HCT116 (cell line): ENCODE data around the gene SERGEF. TPM values are rescaled to one million over a fixed set of nuclear protein-coding genes. Genes with fewer than 3 reads are reported as not detected.

ENCODE experiments used
- ATAC-seq: fragments of 200-7000 bp; cut with Tn5 transposase; 2 replicates; pipeline ENCODE4 v1.9.1; 2020; ENCODE audit warnings: mild to moderate bottlenecking, moderate library complexity
- BruUV-seq: library from RNA; stranded (reverse); fragments of 400-500 nt; replicated peaks from 2 replicates; lab custom pipeline; 2021; lab: Mats Ljungman, UMichigan
- CTCF ChIA-PET: fragments of 300-600 bp; sonication (Branson Sonifier 250); formaldehyde crosslinking; loops from one replicate; lab custom pipeline; 2021; ENCODE audit warnings: antibody characterized with exemption; lab: Charles Lee
- POLR2A ChIA-PET: fragments of 300-600, 350-600 bp; sonication (Branson Sonifier 250); formaldehyde crosslinking; loops from one replicate; lab custom pipeline; 2021; ENCODE audit warnings: antibody characterized with exemption; lab: Charles Lee
- RAD21 ChIA-PET, 2 experiments: fragments of 300-600 bp; sonication (Branson Sonifier 250); formaldehyde crosslinking; loops; one replicate each; lab custom pipeline; 2023; ENCODE audit warnings: low total read pairs in 2 of 2; ENCODE audit not compliant: uncharacterized antibody in 2 of 2, unreplicated experiment in 2 of 2, low non-redundant PET in 1 of 2; lab: Charles Lee
- DNase-seq: peaks from one replicate; pipeline ENCODE4 v3.0.0-alpha.2; 2010; ENCODE audit warnings: low read depth, low spot score
- H2AFZ ChIP-seq: fragments of 200-600 bp; shearing (Covaris generic), sonication (generic); 2 replicates; pipeline ENCODE4 v1.6.1; 2017; ENCODE audit warnings: low read depth, mixed run types, mixed read lengths, antibody characterized with exemption, low read length; ENCODE audit not compliant: poor library complexity, severe bottlenecking
- H3K27ac ChIP-seq: 2 replicates; pipeline ENCODE4 v1.5.1; 2012; ENCODE audit warnings: low read depth, low read length
- H3K27me3 ChIP-seq: fragments of 200-600 bp; sonication (generic); 2 replicates; pipeline ENCODE4 v1.6.1; 2016; ENCODE audit warnings: mixed run types, low read length, mixed read lengths; ENCODE audit not compliant: insufficient read depth
- H3K36me3 ChIP-seq, 2 experiments: fragments of 200-500 bp in 1 of 2; fragments of 200-600 bp in 1 of 2; sonication (Bioruptor generic) in 1 of 2; sonication (generic) in 1 of 2; 2 replicates each; pipeline versions ENCODE4 v1.5.1 to v1.6.1; 2014 to 2016; ENCODE audit warnings: low read length in 2 of 2, inconsistent platforms in 1 of 2, mixed read lengths in 1 of 2, mixed run types in 1 of 2; ENCODE audit not compliant: insufficient read depth in 2 of 2, control insufficient read depth in 1 of 2
- H3K4me1 ChIP-seq, 2 experiments: fragments of 200-600 bp in 1 of 2; sonication (generic) in 1 of 2; 2 replicates each; pipeline versions ENCODE4 v1.5.1 to v1.6.1; 2012 to 2017; ENCODE audit warnings: low read length in 2 of 2, inconsistent platforms in 1 of 2, mild to moderate bottlenecking in 1 of 2, mixed read lengths in 1 of 2, mixed run types in 1 of 2, moderate library complexity in 1 of 2; ENCODE audit not compliant: insufficient read depth in 2 of 2, control insufficient read depth in 1 of 2
- H3K4me2 ChIP-seq: fragments of 200-600 bp; sonication (generic); 2 replicates; pipeline ENCODE4 v1.6.1; 2017; ENCODE audit warnings: mixed run types, low read length, mixed read lengths
- H3K4me3 ChIP-seq, 2 experiments: fragments of 200-600 bp in 1 of 2; sonication (generic) in 1 of 2; replicated peaks in 1 of 2; 2 replicates each; pipeline ENCODE4 v1.5.1; 2011 to 2016; ENCODE audit warnings: low read length in 2 of 2, control low read depth in 1 of 2, low read depth in 1 of 2, mild to moderate bottlenecking in 1 of 2, mixed read lengths in 1 of 2, mixed run types in 1 of 2
- H3K79me2 ChIP-seq: fragments of 200-600 bp; sonication (generic); 2 replicates; pipeline ENCODE4 v1.6.1; 2017; ENCODE audit warnings: mild to moderate bottlenecking, mixed run types, low read length, moderate library complexity, mixed read lengths; ENCODE audit not compliant: insufficient read depth
- H3K9ac ChIP-seq: fragments of 200-600 bp; sonication (generic); 2 replicates; pipeline ENCODE4 v1.6.1; 2016; ENCODE audit warnings: low read length, mixed read lengths
- H3K9me2 ChIP-seq: fragments of 200-600 bp; sonication (generic), shearing (Covaris generic); 2 replicates; pipeline ENCODE4 v1.6.1; 2017; ENCODE audit warnings: mixed run types, mild to moderate bottlenecking, moderate library complexity; ENCODE audit not compliant: insufficient read depth
- H3K9me3 ChIP-seq, 2 experiments: fragments of 200-500 bp in 1 of 2; fragments of 200-600 bp in 1 of 2; sonication (Bioruptor generic) in 1 of 2; sonication (generic) in 1 of 2; 2 replicates each; pipeline ENCODE4 v1.6.1; 2014 to 2017; ENCODE audit warnings: low read length in 2 of 2, mixed read lengths in 2 of 2, inconsistent platforms in 1 of 2, low read depth in 1 of 2, mild to moderate bottlenecking in 1 of 2, mixed run types in 1 of 2, moderate library complexity in 1 of 2; ENCODE audit not compliant: control insufficient read depth in 1 of 2, insufficient read depth in 1 of 2
- H4K20me1 ChIP-seq: fragments of 200-600 bp; sonication (generic), shearing (Covaris generic); 2 replicates; pipeline ENCODE4 v1.6.1; 2017; ENCODE audit warnings: mixed run types, mild to moderate bottlenecking, moderate library complexity; ENCODE audit not compliant: insufficient read depth
- ATF3 ChIP-seq: IDR thresholded peaks from 2 replicates; pipeline ENCODE4 v1.6.1; 2012
- CEBPB ChIP-seq: IDR thresholded peaks from 2 replicates; pipeline ENCODE4 v1.6.1; 2012; ENCODE audit warnings: low read depth
- ELF1 ChIP-seq: IDR thresholded peaks from 2 replicates; pipeline ENCODE4 v1.6.1; 2012; ENCODE audit warnings: low read depth, borderline replicate concordance
- EZH2 ChIP-seq: fragments of 200-600 bp; sonication (generic); IDR thresholded peaks from 2 replicates; pipeline ENCODE4 v1.6.1; 2017; ENCODE audit warnings: antibody characterized with exemption, mixed run types
- JUND ChIP-seq: IDR thresholded peaks from 2 replicates; pipeline ENCODE4 v1.6.1; 2012
- MAX ChIP-seq: IDR thresholded peaks from 2 replicates; pipeline ENCODE4 v1.6.1; 2012
- POLR2AphosphoS5 ChIP-seq: IDR thresholded peaks from 2 replicates; pipeline ENCODE4 v1.6.1; 2011; ENCODE audit warnings: mild to moderate bottlenecking, low read depth, low read length, moderate library complexity
- REST ChIP-seq: IDR thresholded peaks from 2 replicates; pipeline ENCODE4 v1.6.1; 2012; ENCODE audit warnings: low read depth
- SP1 ChIP-seq: IDR thresholded peaks from 2 replicates; pipeline ENCODE4 v1.6.1; 2012; ENCODE audit warnings: low read depth
- SRF ChIP-seq: IDR thresholded peaks from 2 replicates; pipeline ENCODE4 v1.6.1; 2012; ENCODE audit warnings: low read depth
- TCF7L2 ChIP-seq: IDR thresholded peaks from 2 replicates; pipeline ENCODE4 v1.7.0; 2011; ENCODE audit warnings: borderline replicate concordance, inconsistent platforms; ENCODE audit not compliant: insufficient read depth, insufficient read length; ENCODE audit errors: extremely low read depth
- YY1 ChIP-seq: IDR thresholded peaks from 2 replicates; pipeline ENCODE4 v1.6.1; 2011; ENCODE audit warnings: low read length, low read depth, moderate library complexity, mild to moderate bottlenecking; ENCODE audit not compliant: insufficient replicate concordance; ENCODE audit errors: extremely low read depth
- ZBTB33 ChIP-seq: IDR thresholded peaks from 2 replicates; pipeline ENCODE4 v1.6.1; 2011; ENCODE audit warnings: mild to moderate bottlenecking, low read length, moderate library complexity; ENCODE audit not compliant: insufficient replicate concordance; ENCODE audit errors: extremely low read depth
- intact Hi-C: fragments of 100-400 bp; cut with micrococcal nuclease; formaldehyde crosslinking; loops from 2 replicates; pipeline ENCODE4 v1.10.0; 2022
- total RNA-seq: library from RNA; stranded (reverse); gene quantifications from one replicate; pipeline ENCODE4 v1.2.1, GENCODE V29; 2021; ENCODE audit not compliant: unreplicated experiment

The SERGEF gene
- total RNA-seq, 1 experiment from 2014 or later = 32.8 TPM

GRCh38 chr11:17743808-17744119, 269.1 kb downstream of the SERGEF start:
- Histone ChIP-seq H3K27ac (no peak overlapping the region), H3K4me1 (0 out of 4 replicates have a peak, but pooled peaks cover 0 to 5% of the 10 kb centered on the region in 2 experiments), H3K4me2 (no peak overlapping the region), H3K9ac (no peak overlapping the region), H3K9me2 (no peaks in the 10 kb centered on the region), H3K79me2 (no peaks in the 10 kb centered on the region), H3K36me3 (no peaks in the 10 kb centered on the region), H3K9me3 (no peaks in the 10 kb centered on the region), H2AFZ (no peak overlapping the region), H4K20me1 (no peaks in the 10 kb centered on the region), H3K4me3 (no peak overlapping the region), H3K27me3 (no peaks in the 10 kb centered on the region)
- POLR2A ChIA-PET = no interaction called here
- intact Hi-C loops = no loop called here
- TF ChIP-seq ZBTB33 (no peak), REST (no peak), POLR2AphosphoS5 (no peak), MAX (no peak), EZH2 (no peak), YY1 (no peak), SRF (no peak), CEBPB (no peak), TCF7L2 (no peak), JUND (no peak), ATF3 (no peak), SP1 (no peak), ELF1 (no peak)
- DNase-seq = no peak
- BruUV-seq = no TSS peak
- RAD21 ChIA-PET = no interaction called here
- CTCF ChIA-PET = interaction anchor here (1.2 kb wide), 1 partner anchor 13 kb away, joined by 5 read pairs; no protein-coding TSS in a partner anchor
- no peak for ATAC-seq
